ENCODE results near the gene COL27A1.

DNA sequence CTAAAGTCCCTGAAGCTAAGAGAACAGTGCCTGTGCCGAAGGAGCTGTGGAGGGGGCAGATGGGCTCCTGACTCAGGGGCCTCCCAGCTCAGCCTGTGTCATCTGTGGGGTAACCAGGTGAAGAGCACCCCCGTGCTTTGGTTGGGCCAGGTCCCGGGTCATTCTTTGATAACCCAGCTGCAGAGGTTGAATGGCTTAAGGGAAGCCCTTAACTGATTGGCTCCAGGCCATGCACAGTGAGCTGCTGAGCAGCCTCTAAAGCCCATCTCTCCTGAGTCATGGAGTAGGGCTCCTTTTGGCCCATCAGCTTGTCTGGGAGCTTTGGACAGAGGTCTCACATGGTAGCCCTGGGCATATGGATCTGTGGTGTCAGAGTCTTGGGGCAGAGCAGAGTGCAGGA, 28.7 kb downstream of the COL27A1 start:
- TF ChIP-seq, protein P1, sequence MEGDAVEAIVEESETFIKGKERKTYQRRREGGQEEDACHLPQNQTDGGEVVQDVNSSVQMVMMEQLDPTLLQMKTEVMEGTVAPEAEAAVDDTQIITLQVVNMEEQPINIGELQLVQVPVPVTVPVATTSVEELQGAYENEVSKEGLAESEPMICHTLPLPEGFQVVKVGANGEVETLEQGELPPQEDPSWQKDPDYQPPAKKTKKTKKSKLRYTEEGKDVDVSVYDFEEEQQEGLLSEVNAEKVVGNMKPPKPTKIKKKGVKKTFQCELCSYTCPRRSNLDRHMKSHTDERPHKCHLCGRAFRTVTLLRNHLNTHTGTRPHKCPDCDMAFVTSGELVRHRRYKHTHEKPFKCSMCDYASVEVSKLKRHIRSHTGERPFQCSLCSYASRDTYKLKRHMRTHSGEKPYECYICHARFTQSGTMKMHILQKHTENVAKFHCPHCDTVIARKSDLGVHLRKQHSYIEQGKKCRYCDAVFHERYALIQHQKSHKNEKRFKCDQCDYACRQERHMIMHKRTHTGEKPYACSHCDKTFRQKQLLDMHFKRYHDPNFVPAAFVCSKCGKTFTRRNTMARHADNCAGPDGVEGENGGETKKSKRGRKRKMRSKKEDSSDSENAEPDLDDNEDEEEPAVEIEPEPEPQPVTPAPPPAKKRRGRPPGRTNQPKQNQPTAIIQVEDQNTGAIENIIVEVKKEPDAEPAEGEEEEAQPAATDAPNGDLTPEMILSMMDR (IDR thresholded peaks at IDR 0.05): no peak
- no peak for TF ChIP-seq EZH2 (IDR thresholded peaks at IDR 0.05; ENCODE audit: borderline replicate concordance, insufficient read depth, low read depth, low read length, poor library complexity, severe bottlenecking)
